Lung (tissue), 12 donors: ENCODE measurements around the gene NPIPB6. TPM values are rescaled to one million over a fixed set of nuclear protein-coding genes. Genes with fewer than 3 reads are reported as not detected.

Experiments
- ATAC-seq: fragments of 200-7000 bp; cut with Tn5 transposase; one replicate; pipeline ENCODE4 v1.9.1; 2020; ENCODE audit warnings: moderate number of reproducible peaks; ENCODE audit not compliant: insufficient read depth, low FRiP score
- DNase-seq, 3 donors: peaks; one replicate each; pipeline ENCODE4 v3.0.0-alpha.2; 2013 to 2017
- H3K27ac ChIP-seq, 2 donors: one replicate each; pipeline ENCODE4 v1.5.1; 2013; ENCODE audit warnings: mild to moderate bottlenecking in 2 of 2, moderate library complexity in 2 of 2, control low read depth in 1 of 2, inconsistent platforms in 1 of 2, low read depth in 1 of 2, low read length in 1 of 2
- H3K27me3 ChIP-seq, 3 donors: one replicate each; pipeline ENCODE4 v1.5.1; 2013; ENCODE audit warnings: low read length in 2 of 3; ENCODE audit not compliant: control insufficient read depth in 3 of 3, insufficient read depth in 3 of 3
- H3K36me3 ChIP-seq, 4 donors: one replicate each; pipeline ENCODE4 v1.5.1; 2013; ENCODE audit warnings: low read length in 4 of 4, mild to moderate bottlenecking in 1 of 4, moderate library complexity in 1 of 4; ENCODE audit not compliant: control insufficient read depth in 4 of 4, insufficient read depth in 4 of 4
- H3K4me1 ChIP-seq, 5 donors: one replicate each; pipeline ENCODE4 v1.5.1; 2013; ENCODE audit warnings: low read length in 5 of 5, mild to moderate bottlenecking in 2 of 5, moderate library complexity in 1 of 5; ENCODE audit not compliant: control insufficient read depth in 5 of 5, insufficient read depth in 5 of 5
- H3K4me3 ChIP-seq: one replicate; pipeline ENCODE4 v1.5.1; 2013; ENCODE audit warnings: mild to moderate bottlenecking, control low read depth, moderate library complexity
- H3K9ac ChIP-seq, 2 donors: one replicate each; pipeline ENCODE4 v1.5.1; 2013; ENCODE audit warnings: low read length in 2 of 2, control low read depth in 1 of 2; ENCODE audit not compliant: insufficient read depth in 1 of 2
- H3K9me3 ChIP-seq, 4 donors: one replicate each; pipeline ENCODE4 v1.5.1; 2013; ENCODE audit warnings: low read length in 3 of 4, mild to moderate bottlenecking in 1 of 4, moderate library complexity in 1 of 4; ENCODE audit not compliant: control insufficient read depth in 4 of 4, insufficient read depth in 3 of 4
- CTCF ChIP-seq: IDR thresholded peaks from 2 replicates; pipeline ENCODE4 v1.5.1; 2012; ENCODE audit warnings: mild to moderate bottlenecking; ENCODE audit errors: control extremely low read depth, extremely low read depth
- WGBS, 2 donors: extraction: QIAGEN DNeasy Blood & Tissue Kit; methylation state at CpG; one replicate each; pipeline ENCODE4 v1.1.7; 2013; 5-methylcytosine and 5-hydroxymethylcytosine counted together
- polyA plus RNA-seq, 2 donors: library from polyadenylated mRNA; stranded (reverse); fragments of 200-250 nt; gene quantifications; one replicate each; pipeline ENCODE4 v1.2.1, GENCODE V29; 2013
- total RNA-seq, 2 donors: library from RNA; depleted of rRNA in 1 of 2; stranded (reverse); fragments of >200 nt in 1 of 2; gene quantifications; one replicate each; pipeline ENCODE4 v1.2.1, GENCODE V29; 2014 to 2021
- donor health status: control.
- donor health status: control.
- donor health status: Bipolar disorder and iron deficiency.
- donor health status: healthy.
- donor health status: DM: yes; HTN: yes; CAD: no.

Gene NPIPB6
- total and polyA plus RNA-seq, 4 donors, result 0.14 to 6.1 (median 1.4) TPM

GRCh38 chr16:28317040-28317880, 46.0 kb downstream of the NPIPB6 start:
- Histone ChIP-seq H3K27me3 (no peaks in the 10 kb centered on the region), H3K27ac (no peak overlapping the region), H3K36me3 (peaks cover 0 to 2% (median 0%) of the 10 kb centered on the region in 4 donors), H3K9me3 (no peaks in the 10 kb centered on the region), H3K9ac (no peak overlapping the region), H3K4me1 (no peaks in the 10 kb centered on the region), H3K4me3 (no peak overlapping the region)
- 58 to 61% methylated on average over 22 of the region's 22 CpGs for WGBS, 2 donors
- peak; percentile 35 to 49 (median 44) for DNase-seq
- ATAC-seq, result no peak
- TF ChIP-seq CTCF, result peak; percentile 59

- no peak for TF ChIP-seq CTCF
- peaks cover 0 to 2% (median 0%) of the 10 kb centered on the region in 4 donors for H3K36me3 ChIP-seq
- no peak overlapping the region for H3K9ac ChIP-seq
- no peak overlapping the region for H3K4me3 ChIP-seq
- H3K27me3 ChIP-seq, result no peaks in the 10 kb centered on the region
- WGBS, 2 donors, result 82 to 83% methylated on average over 6 of the region's 6 CpGs
- no peak for DNase-seq
- no peaks in the 10 kb centered on the region for H3K4me1 ChIP-seq
- H3K9me3 ChIP-seq, result no peaks in the 10 kb centered on the region
- ATAC-seq, result no peak
- H3K27ac ChIP-seq, result no peak overlapping the region
Observed at GRCh38 chr16:28316054-28316453, 47.3 kb downstream of the NPIPB6 start.

- no peak for DNase-seq
- WGBS, 2 donors, result 60 to 66% methylated on average over 10 to 11 of the region's 11 CpGs
Observed at GRCh38 chr16:28313587-28313986, 49.7 kb downstream of the NPIPB6 start.

More at GRCh38 chr16:28313587-28313986, 49.7 kb downstream of the NPIPB6 start:
- no peak overlapping the region for H3K4me3 ChIP-seq
- H3K9ac ChIP-seq, result no peak overlapping the region
- no peaks in the 10 kb centered on the region for H3K27me3 ChIP-seq
- TF ChIP-seq CTCF, result no peak
- no peak overlapping the region for H3K27ac ChIP-seq
- no peaks in the 10 kb centered on the region for H3K36me3 ChIP-seq
- peaks cover 0 to 2% (median 0%) of the 10 kb centered on the region in 5 donors for H3K4me1 ChIP-seq
- no peaks in the 10 kb centered on the region for H3K9me3 ChIP-seq
- ATAC-seq, result no peak
